SJCRH30 (cell line): ENCODE results near the gene LRRK1. TPM values are rescaled to one million over a fixed set of nuclear protein-coding genes. Genes with fewer than 3 reads are reported as not detected.
"Not testable (repeated sequence)": the region's sequence is repeated elsewhere in the genome, so short reads cannot be mapped to it uniquely, and the experiment has no call there.

Experiments used
- DNase-seq, 2 experiments: peaks; one replicate each; pipeline ENCODE4 v3.0.0-alpha.2; 2015 to 2020
- H3K27ac ChIP-seq: fragments of 250-450 bp; sonication (Bioruptor Pico); 2 replicates; pipeline ENCODE4 v1.5.1; 2020; ENCODE audit warnings: mild to moderate bottlenecking, moderate library complexity
- H3K27me3 ChIP-seq: fragments of 250-450 bp; sonication (Bioruptor Pico); 2 replicates; pipeline ENCODE4 v1.5.1; 2020; ENCODE audit warnings: mild to moderate bottlenecking, moderate library complexity
- H3K36me3 ChIP-seq: fragments of 250-450 bp; sonication (Bioruptor Pico); 2 replicates; pipeline ENCODE4 v1.5.1; 2020; ENCODE audit warnings: mild to moderate bottlenecking, moderate library complexity
- H3K4me1 ChIP-seq: fragments of 250-450 bp; sonication (Bioruptor Pico); 2 replicates; pipeline ENCODE4 v1.5.1; 2020; ENCODE audit warnings: mild to moderate bottlenecking, moderate library complexity
- H3K4me3 ChIP-seq: fragments of 250-450 bp; sonication (Bioruptor Pico); 2 replicates; pipeline ENCODE4 v1.5.1; 2020; ENCODE audit warnings: mild to moderate bottlenecking, moderate library complexity
- H3K9me3 ChIP-seq: fragments of 250-450 bp; sonication (Bioruptor Pico); replicated peaks from 2 replicates; pipeline ENCODE4 v1.5.1; 2020; ENCODE audit warnings: mild to moderate bottlenecking, moderate library complexity
- total RNA-seq: library from RNA; depleted of rRNA; stranded (reverse); fragments of >200 nt; shearing (Covaris generic); gene quantifications from 2 replicates; pipeline ENCODE4 v1.2.3, GENCODE V29; 2014

Gene LRRK1
- total RNA-seq, 1 experiment from 2014 or later: 5.8 TPM

GRCh38 chr15:101070502-101071273 lies 151.5 kb downstream of the LRRK1 start:
- peak overlapping the region; percentile 90 for H3K27ac ChIP-seq
- H3K9me3 ChIP-seq: no peaks in the 10 kb centered on the region
- peak; percentile 62 to 85 for DNase-seq
- H3K4me1 ChIP-seq: peaks cover 38% of the 10 kb centered on the region
- no peaks in the 10 kb centered on the region for H3K27me3 ChIP-seq
- H3K4me3 ChIP-seq: no peak overlapping the region
- no peaks in the 10 kb centered on the region for H3K36me3 ChIP-seq

DNA sequence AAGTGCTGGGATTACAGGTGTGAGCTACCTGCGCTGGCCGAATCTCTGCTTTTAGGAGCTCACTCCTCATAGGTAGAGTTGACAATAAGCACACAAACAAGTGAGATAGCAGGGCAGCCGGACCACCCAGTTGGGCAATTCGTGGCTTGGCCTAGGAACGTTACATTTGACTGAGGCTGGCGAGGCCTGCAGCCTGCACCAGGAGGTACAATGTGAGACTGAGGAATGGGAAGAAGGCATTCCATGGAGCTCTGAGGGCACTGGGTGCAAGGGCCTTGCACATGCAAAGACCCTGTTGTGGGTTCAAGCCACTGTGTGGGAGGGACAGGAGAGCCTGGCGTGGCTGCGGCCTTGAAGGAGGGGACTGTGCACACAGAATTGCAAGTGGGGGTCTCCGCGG lies 152.5 kb downstream of the LRRK1 start:
- Histone ChIP-seq H3K4me1 (peaks cover 38% of the 10 kb centered on the region), H3K36me3 (no peaks in the 10 kb centered on the region), H3K9me3 (no peaks in the 10 kb centered on the region), H3K27me3 (no peaks in the 10 kb centered on the region), H3K4me3 (no peak overlapping the region), H3K27ac (peak overlapping the region; percentile 90)
- DNase-seq: no peak

DNA sequence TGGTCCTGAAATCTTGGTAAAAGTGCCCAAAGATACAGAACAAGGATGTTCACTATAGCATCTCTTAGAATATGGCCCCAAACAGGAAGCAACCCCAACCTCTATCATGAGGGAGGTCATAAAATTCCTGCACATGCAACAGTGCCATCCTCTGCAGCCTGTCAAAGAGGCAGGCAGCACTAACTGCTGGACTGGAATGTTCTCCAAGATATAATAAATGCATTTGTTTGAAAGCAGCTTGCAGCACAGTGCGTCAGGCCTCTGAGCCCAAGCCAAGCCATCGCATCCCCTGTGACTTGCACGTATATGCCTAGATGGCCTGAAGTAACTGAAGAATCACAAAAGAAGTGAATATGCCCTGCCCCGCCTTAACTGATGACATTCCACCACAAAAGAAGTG lies 153.1 kb downstream of the LRRK1 start:
- not testable (repeated sequence) for H3K4me3 ChIP-seq, H3K36me3 ChIP-seq, H3K27me3 ChIP-seq, DNase-seq, H3K27ac ChIP-seq, H3K9me3 ChIP-seq
- H3K4me1 ChIP-seq: peaks cover 38% of the 10 kb centered on the region

GRCh38 chr15:101077806-101078668 lies 158.9 kb downstream of the LRRK1 start:
- DNase-seq, H3K4me3 ChIP-seq, H3K36me3 ChIP-seq, H3K9me3 ChIP-seq, H3K27me3 ChIP-seq, H3K27ac ChIP-seq, H3K4me1 ChIP-seq: not testable (repeated sequence)

DNA sequence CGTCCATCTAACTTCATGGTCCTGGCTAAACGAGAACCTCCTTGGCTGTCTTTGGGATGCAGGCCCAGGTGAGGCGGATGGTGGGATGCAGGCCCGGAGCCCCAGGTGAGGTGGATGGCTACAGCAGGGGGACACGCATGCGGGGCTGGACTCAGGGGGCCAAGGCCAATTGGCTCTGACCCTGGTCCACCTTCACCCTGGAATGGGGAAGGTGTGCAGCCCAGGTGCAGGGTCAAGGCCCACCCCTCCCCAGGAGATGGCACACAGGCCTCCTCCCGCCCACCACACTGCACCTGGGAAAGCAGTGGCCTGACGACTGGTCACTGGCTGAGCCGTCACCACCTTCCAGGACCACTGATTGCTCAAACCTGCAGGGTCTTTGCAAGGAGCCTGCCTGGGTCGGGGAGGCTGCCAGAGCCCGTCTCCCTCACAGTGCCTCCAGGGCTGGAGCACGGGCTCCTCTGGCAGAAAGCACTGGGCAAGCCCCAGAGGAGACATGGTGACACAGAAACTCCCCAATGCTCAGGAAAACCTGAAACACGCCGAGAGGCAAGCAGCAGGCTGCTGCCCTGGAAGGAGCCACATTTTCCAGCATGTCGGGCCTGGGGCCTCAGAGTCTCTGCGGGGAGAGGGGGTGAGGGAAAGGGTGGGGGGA lies 159.6 kb downstream of the LRRK1 start:
- Histone ChIP-seq H3K27ac (no peak overlapping the region), H3K4me3 (no peak overlapping the region), H3K36me3 (no peaks in the 10 kb centered on the region), H3K9me3 (no peaks in the 10 kb centered on the region), H3K27me3 (no peaks in the 10 kb centered on the region), H3K4me1 (no peaks in the 10 kb centered on the region)
- DNase-seq: no peak

- H3K36me3 ChIP-seq: no peaks in the 10 kb centered on the region
- DNase-seq: no peak
- H3K27me3 ChIP-seq: no peaks in the 10 kb centered on the region
- H3K27ac ChIP-seq: no peak overlapping the region
- H3K4me3 ChIP-seq: no peak overlapping the region
- no peaks in the 10 kb centered on the region for H3K4me1 ChIP-seq
- no peaks in the 10 kb centered on the region for H3K9me3 ChIP-seq
These were observed 162.7 kb downstream of the LRRK1 start for GRCh38 chr15:101081900-101082299.

DNA sequence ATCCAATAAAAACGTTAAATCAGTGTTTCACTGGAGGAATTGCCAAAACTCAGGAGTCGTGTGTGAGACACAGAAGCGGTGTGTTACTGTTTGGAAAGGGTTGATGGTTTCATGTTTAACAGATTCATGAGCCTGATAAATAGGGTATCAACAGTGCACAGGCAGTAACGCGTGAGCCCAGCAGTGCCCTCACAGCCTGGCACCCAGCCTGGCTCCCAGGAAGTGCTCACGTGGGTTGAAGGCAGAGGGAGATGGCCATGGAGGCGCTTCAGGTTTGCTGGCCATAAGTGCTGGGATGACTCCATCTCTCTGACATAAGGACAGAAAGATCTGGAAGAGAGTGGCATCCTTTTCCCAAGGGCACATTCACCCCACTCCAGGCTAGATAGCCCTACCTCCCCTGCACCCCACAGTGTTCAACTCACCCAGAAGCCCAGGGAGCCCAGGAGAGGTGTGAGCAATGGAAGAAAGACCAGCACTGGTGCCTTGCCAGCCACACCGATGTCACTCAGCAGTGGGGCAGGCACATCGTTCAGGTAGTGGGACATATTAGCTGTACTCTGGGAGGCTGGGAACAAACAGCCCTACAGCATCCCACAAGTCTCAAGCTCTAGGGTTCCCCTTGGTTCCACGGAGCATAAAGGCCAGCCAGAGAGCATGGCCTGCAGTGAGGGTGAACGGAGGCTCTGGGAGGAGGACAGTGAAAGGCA lies 164.3 kb downstream of the LRRK1 start:
- Histone ChIP-seq H3K9me3 (no peaks in the 10 kb centered on the region), H3K27ac (no peak overlapping the region), H3K36me3 (no peaks in the 10 kb centered on the region), H3K27me3 (no peaks in the 10 kb centered on the region), H3K4me1 (no peaks in the 10 kb centered on the region), H3K4me3 (no peak overlapping the region)
- DNase-seq: no peak

DNA sequence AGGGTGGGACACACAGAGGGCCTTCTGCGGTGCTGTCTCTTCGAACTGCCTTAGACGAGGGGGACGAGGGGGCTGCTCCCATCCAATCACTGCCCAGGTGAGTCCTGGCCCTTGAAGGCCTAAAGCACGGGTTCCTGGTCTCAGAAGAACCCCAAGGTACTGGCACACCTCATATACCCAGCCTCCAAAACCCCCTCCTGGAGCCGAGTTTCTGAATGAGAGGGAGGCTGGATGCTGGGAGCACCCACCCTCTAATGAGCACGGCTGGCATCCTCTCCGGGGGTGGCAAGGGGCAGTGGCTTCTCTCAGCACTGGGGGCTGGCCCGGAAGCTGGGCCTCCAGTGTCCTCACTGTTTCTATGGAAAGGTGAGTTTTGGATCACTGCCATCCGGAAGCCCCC lies 165.6 kb downstream of the LRRK1 start:
- H3K4me1 ChIP-seq: 0 out of 2 replicates have a peak, but pooled peaks cover 3% of the 10 kb centered on the region
- H3K9me3 ChIP-seq: no peaks in the 10 kb centered on the region
- no peaks in the 10 kb centered on the region for H3K27me3 ChIP-seq

GRCh38 chr15:101085311-101085700 lies 166.1 kb downstream of the LRRK1 start:
- H3K27ac ChIP-seq: no peak overlapping the region
- H3K4me3 ChIP-seq: no peak overlapping the region
- H3K9me3 ChIP-seq: no peaks in the 10 kb centered on the region
- no peaks in the 10 kb centered on the region for H3K27me3 ChIP-seq
- H3K4me1 ChIP-seq: 0 out of 2 replicates have a peak, but pooled peaks cover 3% of the 10 kb centered on the region
- no peaks in the 10 kb centered on the region for H3K36me3 ChIP-seq
- DNase-seq: no peak

More for the DNA sequence above, 165.6 kb downstream of the LRRK1 start:
- DNase-seq: no peak
- H3K27ac ChIP-seq: no peak overlapping the region
- no peaks in the 10 kb centered on the region for H3K36me3 ChIP-seq
- H3K4me3 ChIP-seq: no peak overlapping the region

DNA sequence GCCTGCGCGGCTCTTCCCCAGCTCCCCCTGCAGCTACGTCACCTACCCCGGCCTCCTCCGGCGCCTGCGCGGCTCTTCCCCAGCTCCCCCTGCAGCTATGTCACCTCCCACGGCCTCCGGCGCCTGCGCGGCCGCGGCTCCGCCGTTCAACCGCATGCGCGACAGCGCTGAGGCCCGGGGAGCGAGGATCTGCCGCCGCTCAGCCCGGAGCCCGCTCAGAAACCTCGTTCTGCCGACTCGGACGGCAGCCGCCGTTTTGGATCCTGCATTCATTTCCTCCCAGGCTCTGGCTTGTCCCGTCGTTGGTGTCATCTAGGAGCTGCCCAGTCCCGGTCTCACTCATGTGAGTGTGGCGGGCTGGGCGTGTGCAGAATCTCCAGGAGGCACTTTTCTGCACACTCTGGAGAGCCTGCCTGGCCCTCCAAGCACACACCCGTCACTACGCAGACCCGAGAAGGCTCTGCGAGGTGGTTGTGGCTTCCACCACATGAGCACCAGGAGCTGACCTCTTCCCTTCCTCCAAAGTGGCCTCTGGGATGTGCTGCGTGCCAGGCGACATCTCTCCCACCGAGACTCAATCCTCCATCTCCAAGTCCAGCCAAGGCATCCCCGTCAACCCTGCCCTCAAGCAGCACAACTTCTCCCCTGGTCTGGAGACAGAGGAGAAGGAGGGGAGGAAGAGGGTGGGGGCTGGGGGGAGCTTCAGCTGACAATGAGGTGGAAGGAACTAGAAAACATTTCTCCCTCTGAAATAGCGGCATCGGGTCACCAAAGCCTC lies 167.4 kb downstream of the LRRK1 start:
- H3K27ac ChIP-seq: no peak overlapping the region
- peaks cover 12% of the 10 kb centered on the region for H3K4me1 ChIP-seq
- no peaks in the 10 kb centered on the region for H3K36me3 ChIP-seq
- no peaks in the 10 kb centered on the region for H3K27me3 ChIP-seq
- no peak for DNase-seq
- H3K4me3 ChIP-seq: no peak overlapping the region
- H3K9me3 ChIP-seq: no peaks in the 10 kb centered on the region

DNA sequence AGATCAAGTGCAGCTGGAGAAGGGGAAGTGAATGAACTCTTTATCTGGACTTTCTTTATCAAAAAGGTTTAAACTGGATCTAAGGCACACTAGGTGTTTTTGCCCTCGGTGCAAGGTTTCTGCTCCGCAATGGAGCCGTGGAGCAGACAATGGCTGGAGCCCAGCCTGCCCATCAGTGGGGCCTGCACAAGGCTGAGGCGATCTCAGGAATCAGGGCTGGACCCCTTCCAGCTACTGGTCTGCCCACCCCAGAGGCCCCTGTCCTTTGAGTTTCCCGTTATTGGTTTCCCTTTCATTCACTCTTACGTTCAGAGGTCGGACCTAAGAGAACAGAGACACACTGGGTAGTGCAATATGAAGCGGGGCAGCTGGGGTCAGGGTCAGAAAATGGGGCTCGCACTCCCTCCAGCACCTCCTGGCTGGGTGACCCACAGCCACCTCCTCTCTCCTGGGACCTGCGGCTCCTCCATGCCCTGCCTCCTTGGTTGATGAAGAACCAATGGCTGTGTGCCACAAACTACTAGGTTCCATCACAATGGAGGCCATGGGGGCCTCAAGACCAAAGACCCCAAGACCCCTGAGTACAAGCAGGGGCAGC lies 168.1 kb downstream of the LRRK1 start:
- Histone ChIP-seq H3K36me3 (no peaks in the 10 kb centered on the region), H3K27ac (no peak overlapping the region), H3K27me3 (no peaks in the 10 kb centered on the region), H3K4me1 (peaks cover 18% of the 10 kb centered on the region), H3K4me3 (no peak overlapping the region), H3K9me3 (no peaks in the 10 kb centered on the region)
- DNase-seq: no peak

DNA sequence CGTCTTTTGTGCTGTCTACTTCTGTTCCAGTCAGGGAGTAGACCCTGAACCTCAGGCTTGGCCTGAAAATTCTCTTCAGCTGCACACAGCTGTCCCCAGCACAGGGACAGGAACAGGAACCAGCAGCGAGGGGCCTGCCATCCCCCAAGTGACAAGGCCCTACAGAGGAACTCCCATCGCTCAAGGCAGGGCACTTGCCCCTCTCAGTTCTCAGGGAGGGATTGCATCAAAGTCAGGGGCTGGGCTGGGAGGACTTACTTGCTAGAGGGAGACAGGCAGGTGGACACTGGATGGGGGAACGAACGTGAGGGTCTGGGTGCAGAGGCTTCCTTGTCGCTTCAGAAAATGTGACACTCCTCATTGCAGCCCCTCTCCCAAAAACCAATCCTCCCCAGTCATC lies 169.1 kb downstream of the LRRK1 start:
- Histone ChIP-seq H3K36me3 (no peaks in the 10 kb centered on the region), H3K27me3 (no peaks in the 10 kb centered on the region), H3K4me3 (no peak overlapping the region), H3K4me1 (peaks cover 18% of the 10 kb centered on the region), H3K9me3 (no peaks in the 10 kb centered on the region), H3K27ac (no peak overlapping the region)
- no peak for DNase-seq

DNA sequence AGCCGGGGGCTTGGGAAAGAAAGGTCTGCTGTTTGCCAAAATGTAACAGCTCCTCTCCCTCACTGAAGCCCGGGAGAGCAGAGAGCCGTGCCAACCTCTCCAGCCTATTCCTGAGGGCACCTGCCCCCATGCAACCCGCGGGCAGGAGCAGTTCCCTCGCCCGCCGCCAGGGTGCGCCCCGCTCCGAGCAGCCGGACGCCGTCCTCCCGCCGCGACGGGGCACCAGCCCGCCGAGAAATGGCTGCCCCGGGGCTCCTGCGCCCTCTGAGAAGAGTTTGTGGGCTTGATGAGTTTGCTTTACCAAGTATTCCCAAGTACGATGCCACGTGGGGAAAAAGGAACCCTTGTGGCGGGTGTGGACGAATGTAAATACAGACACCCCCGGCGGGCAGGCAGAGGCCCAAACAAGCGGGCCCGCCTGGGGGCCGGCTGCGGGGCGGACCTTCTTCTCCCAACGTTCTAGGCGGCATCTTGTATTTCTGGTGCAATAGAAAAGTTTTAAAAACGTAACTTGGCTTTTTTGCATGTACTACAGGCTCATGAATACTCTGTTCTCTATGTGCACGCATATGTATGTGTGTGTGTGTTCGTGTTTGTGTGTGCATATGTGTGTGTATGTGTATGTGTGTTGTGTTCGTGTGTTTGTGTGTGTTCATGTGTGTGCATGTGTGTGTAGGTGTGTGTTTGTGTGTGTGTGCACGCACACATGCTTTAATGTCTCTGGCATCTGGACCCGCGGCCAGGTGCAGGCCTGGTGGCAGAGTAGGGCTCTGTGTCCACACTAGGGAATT lies 169.8 kb downstream of the LRRK1 start:
- Histone ChIP-seq H3K27ac (peak overlapping the region; percentile 10; the same call in 1 of the 2 replicates), H3K4me1 (peaks cover 18% of the 10 kb centered on the region), H3K4me3 (peak overlapping the region; percentile 29), H3K36me3 (no peaks in the 10 kb centered on the region), H3K27me3 (no peaks in the 10 kb centered on the region), H3K9me3 (no peaks in the 10 kb centered on the region)
- peak; percentile 66 to 75 for DNase-seq
